Central memory CD4-positive, alpha-beta T cell (primary cell): ENCODE results near the gene PPP2R3C.
"Not testable (repeated sequence)": the region's sequence is repeated elsewhere in the genome, so short reads cannot be mapped to it uniquely, and the experiment has no call there.

ENCODE experiments used
- DNase-seq: peaks from one replicate; pipeline ENCODE4 v3.0.0; 2022

Gene PPP2R3C

DNA sequence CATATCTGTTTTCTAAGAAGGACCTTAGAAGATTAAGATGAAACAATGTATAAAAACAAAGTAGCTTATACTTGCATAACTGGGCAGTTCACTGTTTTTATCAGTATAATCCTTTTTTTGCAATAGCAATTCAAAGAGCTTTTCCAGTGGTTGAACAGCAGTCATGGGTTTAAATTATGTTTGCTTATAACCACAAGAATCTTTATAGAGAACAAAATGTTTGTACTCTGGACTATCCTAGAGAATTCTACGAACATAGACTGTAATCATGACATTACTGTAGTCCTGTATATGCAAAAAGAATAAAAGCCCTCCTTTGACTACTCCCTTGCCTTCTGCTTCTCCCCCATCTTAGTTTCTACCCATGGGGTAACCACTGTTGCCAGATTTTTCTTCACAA, 70.0 kb downstream of the PPP2R3C start:
- no peak for DNase-seq

DNA sequence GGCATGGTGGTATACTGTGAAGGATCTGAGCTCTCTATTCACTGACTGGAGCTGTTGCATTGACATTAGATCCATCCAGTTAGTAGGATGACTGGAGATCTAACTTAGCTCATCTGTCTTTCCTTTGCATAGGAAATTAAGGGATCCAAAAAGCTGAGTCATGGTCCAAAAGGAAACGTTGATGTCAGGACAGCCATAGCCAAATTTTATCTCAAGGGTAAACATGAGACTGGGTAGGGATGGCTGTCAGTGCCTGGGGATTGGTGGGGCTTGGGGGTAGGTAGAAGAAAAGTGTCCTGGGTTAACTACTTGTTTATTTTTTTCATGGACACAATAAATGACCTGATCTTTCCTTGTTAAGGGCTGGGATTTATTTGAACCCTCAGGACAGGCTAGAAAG, 71.1 kb downstream of the PPP2R3C start:
- DNase-seq, result no peak

DNA sequence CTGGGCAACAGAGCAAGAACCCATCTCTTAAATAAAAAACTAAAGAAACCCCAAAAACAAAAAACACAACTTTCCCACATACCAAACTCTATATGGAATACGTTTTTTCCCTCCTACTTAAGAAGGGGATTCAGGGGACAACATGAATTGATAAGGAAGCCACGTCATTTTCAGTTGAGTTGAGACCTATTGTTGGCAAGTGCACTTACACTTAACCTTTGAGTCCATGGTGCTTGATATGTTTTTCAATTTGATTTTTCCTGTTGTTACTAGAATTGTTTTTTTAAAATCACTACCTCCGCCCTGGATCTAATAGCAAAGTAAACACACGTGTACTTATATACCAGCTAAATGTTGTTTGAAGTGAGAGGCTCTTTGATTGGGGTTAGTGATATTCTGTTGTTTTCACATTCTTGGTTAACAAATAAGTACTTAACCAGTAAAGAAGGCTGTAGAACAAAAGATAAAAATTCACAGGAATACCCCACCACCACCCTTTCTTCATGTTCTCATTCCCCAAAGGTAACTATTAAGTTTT, 73.7 kb downstream of the PPP2R3C start:
- no peak for DNase-seq

- peak; percentile 1 for DNase-seq
Measured at GRCh38 chr14:35046751-35047536, 74.8 kb downstream of the PPP2R3C start.

DNA sequence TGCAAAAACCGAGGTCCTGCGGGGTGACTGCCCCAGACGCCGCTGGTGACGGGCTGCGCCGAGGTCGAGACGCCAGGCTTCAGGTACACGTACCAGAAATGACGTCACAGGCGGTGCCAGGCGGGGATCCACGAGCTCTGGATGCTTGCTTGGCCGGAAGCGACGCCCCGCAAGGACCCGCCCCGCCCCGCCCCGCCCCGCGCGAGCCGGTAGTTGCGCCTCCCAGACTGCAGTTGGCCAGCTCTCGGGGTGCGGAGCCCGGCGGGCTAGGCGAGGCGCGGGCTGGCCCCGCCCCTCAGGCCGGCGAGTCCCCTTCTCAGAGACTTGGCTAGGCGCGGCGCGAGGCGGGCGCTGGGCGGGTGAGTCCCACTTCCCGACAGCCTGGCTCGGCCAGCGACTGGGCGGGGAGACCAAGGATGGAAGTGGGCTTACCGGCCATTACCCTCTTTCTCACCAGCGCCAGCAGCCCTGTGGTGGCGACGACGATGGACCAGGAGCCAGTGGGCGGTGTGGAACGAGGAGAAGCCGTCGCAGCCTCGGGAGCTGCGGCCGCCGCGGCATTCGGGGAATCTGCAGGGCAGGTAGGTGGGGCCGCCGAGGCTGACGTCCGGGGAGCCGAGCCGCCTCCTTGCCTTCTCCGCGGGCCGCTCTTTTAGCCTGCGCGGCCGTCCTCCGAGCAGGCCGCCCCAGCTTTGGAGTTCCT, 75.6 kb downstream of the PPP2R3C start, which contains the start of gene FAM177A1:
FAM177A1 (plus strand) TSS at position 225 of the 703 bp plus-strand sequence; CDS start at position 417, 192 bp downstream.
- peak; percentile 99 for DNase-seq

GRCh38 chr14:35045798-35046047, 76.1 kb downstream of the PPP2R3C start:
- no peak for DNase-seq

DNA sequence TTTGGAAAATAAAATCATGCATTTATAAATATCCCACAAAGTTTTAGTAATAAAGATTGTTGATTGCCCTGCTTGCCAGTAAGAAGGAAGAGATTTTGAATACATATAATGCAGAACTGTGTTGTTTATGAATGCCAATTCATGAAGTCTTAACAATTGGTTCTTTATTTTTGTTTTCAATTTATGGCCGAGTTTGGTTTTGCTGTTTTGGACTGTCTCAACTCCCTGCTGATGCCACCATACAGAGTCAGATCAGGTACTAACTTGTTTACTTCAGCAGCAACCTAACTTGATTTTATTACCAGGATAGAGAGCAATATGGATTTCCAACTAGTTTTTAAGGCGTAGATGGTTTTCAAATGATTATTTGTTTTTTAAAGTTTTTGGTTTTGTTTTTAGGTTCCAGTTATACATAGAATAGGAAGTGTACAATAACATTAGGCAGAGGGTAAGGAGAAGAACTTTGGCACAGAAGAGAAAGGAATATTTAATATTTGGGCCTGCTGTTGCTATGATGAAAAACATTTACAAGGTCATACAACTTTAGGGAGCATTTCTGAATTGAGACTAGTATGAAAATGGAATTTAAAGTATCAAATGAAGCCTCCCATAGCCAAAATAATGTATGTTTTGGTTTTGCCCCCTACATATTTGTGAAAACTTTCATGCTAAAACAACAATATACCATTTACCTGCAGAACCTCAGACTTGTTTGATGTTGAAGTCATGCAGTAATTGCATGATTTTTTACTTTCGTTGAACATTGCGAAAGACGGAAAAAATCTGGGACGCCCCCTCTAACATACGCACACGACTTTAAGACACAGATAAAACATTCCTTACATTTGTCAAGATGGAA, 76.6 kb downstream of the PPP2R3C start:
- DNase-seq, result no peak

DNA sequence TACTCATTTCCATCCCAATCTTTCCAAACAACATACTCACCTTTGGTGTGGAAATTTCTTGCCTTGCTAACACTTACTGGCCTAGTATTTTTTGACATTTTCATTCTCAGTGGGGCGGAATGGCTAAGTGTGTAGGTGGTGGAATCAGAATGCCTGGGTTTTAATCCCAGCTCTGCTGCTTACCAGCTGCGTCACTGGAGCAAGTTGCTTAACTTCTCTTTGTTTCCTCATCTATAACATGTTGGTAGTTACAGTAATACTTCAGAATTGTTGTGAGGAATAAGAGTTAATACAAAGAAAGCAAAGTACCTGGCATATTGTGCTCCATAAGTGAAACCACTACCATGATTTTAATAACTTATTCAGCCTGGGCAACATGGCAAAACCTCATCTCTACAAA, 78.7 kb downstream of the PPP2R3C start:
- no peak for DNase-seq

DNA sequence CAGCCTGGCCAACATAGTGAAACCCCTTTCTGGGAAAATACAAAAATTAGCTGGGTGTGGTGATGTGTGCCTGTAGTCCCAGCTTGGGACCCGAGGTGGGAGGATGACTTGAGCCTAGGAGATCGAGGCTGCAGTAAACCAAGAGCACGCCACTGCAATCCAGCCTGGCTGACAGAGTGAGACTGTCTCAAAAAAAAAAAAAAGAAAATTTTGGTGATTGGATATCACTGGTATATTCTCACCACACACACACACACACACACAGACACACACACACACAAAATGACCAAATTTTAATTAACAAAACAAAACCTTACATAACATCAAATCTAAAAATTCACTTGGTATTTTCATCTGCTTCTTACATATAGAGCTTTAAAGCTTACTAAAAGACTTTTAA, 79.2 kb downstream of the PPP2R3C start:
- DNase-seq, result no peak

- DNase-seq, result not testable (repeated sequence)
Measured at GRCh38 chr14:35038312-35038711, 83.5 kb downstream of the PPP2R3C start.
